Astrocyte of the spinal cord (primary cell): ENCODE results near the gene TMEM45A.

Experiments
- DNase-seq: peaks from one replicate; pipeline ENCODE4 v3.0.0; 2011; ENCODE audit warnings: low read depth, low spot score
- H3K4me3 ChIP-seq: 2 replicates; pipeline ENCODE4 v1.5.1; 2011; ENCODE audit warnings: low read depth, mild to moderate bottlenecking, low read length, moderate library complexity
- in situ Hi-C: cut with HindIII; loops from 2 replicates; pipeline ENCODE4 v1.10.0; 2017; ENCODE audit warnings: low sequenced_read_pairs
- TF ChIP-seq, protein P1 (sequence below): IDR thresholded peaks from 2 replicates; pipeline ENCODE4 v1.5.1; 2012; ENCODE audit warnings: low read depth, mild to moderate bottlenecking, low read length, inconsistent platforms

Gene TMEM45A

DNA sequence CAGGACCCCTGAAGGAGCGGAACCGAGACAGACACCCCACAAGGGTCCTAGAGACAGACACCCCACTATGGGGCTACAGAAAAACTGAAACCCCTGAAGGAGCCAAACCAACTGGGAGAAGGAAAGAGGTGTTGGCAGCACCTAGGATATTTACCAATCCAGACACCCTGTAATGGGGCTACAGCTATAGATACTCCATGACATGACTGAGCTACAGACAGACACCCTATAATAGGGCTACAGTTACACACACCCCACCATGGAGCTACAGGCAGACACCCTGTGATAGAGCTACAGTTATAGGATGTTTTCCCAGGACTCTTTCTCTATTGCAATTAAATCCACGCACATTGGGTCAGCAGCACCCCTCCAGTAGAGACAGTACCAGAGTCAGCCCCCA is 94.4 kb downstream of the TMEM45A start:
- in situ Hi-C loops = no loop called here
- no peak overlapping the region for H3K4me3 ChIP-seq
- TF ChIP-seq, protein P1, sequence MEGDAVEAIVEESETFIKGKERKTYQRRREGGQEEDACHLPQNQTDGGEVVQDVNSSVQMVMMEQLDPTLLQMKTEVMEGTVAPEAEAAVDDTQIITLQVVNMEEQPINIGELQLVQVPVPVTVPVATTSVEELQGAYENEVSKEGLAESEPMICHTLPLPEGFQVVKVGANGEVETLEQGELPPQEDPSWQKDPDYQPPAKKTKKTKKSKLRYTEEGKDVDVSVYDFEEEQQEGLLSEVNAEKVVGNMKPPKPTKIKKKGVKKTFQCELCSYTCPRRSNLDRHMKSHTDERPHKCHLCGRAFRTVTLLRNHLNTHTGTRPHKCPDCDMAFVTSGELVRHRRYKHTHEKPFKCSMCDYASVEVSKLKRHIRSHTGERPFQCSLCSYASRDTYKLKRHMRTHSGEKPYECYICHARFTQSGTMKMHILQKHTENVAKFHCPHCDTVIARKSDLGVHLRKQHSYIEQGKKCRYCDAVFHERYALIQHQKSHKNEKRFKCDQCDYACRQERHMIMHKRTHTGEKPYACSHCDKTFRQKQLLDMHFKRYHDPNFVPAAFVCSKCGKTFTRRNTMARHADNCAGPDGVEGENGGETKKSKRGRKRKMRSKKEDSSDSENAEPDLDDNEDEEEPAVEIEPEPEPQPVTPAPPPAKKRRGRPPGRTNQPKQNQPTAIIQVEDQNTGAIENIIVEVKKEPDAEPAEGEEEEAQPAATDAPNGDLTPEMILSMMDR = no peak
- no peak for DNase-seq

DNA sequence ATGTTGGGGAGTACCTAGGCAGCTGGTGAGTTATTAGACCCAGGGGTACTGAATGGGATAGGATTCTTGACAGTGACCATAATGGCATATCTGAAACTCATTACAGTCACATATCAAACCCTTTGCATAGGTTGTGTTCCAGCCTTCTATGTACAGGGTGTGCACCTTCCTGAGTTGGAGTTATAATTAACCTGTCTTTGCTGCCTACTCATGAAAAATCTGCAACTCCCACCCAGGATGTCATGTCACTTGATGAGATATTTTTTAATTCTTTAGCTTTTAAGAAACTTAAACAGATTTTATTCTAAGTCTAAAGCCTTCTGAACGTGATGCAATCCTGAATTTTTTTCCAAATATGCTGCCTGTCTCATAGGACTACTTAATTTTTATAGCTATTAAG is 95.8 kb downstream of the TMEM45A start:
- in situ Hi-C loops = no loop called here
- TF ChIP-seq, protein P1 = no peak
- no peak overlapping the region for H3K4me3 ChIP-seq
- no peak for DNase-seq

DNA sequence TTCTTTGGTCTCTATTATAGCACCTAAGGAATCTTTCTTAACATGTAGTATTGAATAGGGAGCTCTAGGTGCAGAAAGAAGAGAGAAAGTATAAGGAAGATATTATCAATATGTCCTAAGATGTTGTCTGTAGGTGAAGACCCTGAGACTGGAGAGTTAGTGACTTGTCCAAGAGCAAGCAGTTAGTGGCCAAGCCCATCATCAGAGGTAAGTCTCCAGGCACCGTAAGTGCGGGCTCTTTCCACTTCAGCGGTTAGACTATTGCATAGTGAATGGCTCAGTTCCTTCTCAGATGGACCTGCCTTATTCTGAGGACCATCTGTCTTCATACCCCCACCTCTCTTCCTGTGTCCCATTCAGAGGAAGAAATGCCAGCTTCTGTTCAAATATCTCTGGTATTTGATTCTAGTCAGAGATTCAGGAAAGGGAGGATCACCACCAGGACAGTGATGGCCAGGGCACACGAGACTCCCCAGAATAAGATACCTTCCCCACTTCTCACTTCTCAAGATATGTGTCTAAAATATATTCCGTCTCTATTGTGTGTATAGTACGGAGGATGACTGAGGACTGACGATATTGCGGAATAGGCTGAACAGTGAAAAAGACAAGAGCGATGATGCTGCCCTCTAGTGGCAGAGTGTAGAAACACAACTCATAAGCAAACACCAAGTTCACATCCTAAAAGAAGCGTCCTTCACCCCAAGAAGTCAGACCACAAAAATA is 97.9 kb downstream of the TMEM45A start:
- TF ChIP-seq, protein P1 = peak; percentile 77
- peak; percentile 71 for DNase-seq
- in situ Hi-C loops = no loop called here
- H3K4me3 ChIP-seq = peak overlapping the region; percentile 10

DNA sequence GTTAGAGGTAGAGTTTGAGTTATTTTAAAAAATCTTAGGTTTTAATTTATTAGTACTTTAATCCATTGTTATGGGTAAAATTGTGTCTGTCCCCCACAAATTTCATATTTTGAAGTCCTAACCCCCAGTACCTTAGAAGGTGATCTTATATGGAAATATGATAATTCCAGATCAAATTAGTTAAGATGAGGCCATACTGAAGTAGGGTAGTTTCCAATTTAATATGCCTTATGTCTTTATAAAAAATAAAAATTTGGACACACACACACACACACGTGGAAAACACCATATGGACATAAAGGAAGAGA is 98.4 kb downstream of the TMEM45A start:
- no peak overlapping the region for H3K4me3 ChIP-seq
- no peak for DNase-seq
- in situ Hi-C loops = no loop called here
- TF ChIP-seq, protein P1 = no peak

DNA sequence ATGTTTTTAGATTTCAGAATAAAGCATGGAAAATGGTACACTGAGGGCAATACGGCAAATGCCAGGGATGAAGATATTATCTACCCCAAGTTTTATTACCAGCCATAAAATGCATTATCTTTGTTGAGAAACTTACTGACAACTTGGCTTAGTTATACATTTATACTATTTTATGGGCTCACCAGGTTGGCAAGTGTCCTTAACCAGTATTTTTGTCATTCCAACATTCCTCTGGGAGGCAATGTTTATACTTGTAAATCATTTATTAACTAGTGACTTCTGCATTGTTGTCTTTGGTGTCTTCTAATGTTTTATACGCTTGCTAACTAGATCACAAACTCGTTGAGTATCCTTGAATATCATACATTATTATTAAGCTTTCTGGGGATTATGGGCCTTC is 99.0 kb downstream of the TMEM45A start:
- in situ Hi-C loops = no loop called here
- no peak overlapping the region for H3K4me3 ChIP-seq

DNA sequence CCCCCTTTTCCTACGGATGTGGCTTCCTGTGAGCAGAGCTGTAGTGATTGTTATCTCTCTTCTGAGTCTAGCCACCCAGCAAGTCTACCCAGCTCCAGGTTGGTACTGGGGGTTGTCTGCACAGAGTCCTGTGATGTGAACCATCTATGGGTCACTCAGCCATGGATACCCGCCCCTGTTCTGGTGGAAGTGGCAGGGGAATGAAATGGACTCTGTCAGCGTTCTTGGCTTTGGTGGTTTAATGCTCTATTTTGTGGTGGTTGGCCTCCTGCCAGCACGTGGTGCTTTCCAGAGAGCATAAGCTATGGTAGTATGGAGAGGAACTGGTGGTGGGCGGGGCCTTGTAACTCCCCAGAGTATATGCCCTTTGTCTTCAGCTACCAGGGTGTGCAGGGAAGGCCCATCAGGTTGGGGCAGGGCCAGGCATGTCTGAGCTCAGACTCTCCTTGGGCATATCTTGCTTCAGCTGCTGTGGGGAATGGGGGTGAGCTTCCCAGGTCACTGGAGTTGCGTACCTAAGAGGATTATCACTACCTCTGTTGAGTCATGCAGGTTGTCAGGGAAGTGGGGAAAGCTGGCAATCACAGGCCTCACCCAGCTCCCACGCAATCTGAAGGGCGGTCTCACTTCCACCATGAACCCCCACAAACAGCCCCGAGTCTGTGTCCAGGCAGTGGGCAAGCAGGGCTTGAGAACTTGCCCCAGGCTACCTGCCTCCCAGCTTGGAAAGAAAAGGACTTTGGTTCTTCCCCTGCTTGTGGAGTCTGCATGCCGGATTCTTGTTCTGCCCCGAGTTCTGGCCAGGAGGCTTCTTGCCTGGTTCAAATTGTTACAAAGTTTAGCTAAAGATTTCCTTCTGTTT is 108.0 kb downstream of the TMEM45A start:
- DNase-seq = no peak
- in situ Hi-C loops = no loop called here
- TF ChIP-seq, protein P1 = no peak
- no peak overlapping the region for H3K4me3 ChIP-seq

More for the DNA sequence above, 99.0 kb downstream of the TMEM45A start:
- TF ChIP-seq, protein P1 = no peak
- DNase-seq = no peak
